SH-SY5Y (cell line): ENCODE measurements around the gene OPCML.

Experiments
- GATA2 ChIP-seq: IDR thresholded peaks from 2 replicates; pipeline ENCODE4 v1.6.1; 2011; ENCODE audit warnings: mild to moderate bottlenecking, low read depth, low read length
- GATA3 ChIP-seq: IDR thresholded peaks from 2 replicates; pipeline ENCODE4 v1.6.1; 2011; ENCODE audit warnings: low read depth, mild to moderate bottlenecking, low read length, moderate library complexity

OPCML gene

GRCh38 chr11:132944569-132944944 lies 587.7 kb downstream of the OPCML start:
- TF ChIP-seq GATA2 (no peak), GATA3 (no peak)

GRCh38 chr11:132943706-132944568 lies 588.4 kb downstream of the OPCML start:
- TF ChIP-seq GATA3: no peak
- TF ChIP-seq GATA2: no peak

- TF ChIP-seq GATA2: no peak
- TF ChIP-seq GATA3: no peak
These were observed 589.0 kb downstream of the OPCML start for GRCh38 chr11:132943357-132943705.

GRCh38 chr11:132942611-132943356 lies 589.5 kb downstream of the OPCML start:
- TF ChIP-seq GATA3 (no peak), GATA2 (no peak)

GRCh38 chr11:132941761-132942160 lies 590.5 kb downstream of the OPCML start:
- no peak for TF ChIP-seq GATA3
- no peak for TF ChIP-seq GATA2

- TF ChIP-seq GATA2: no peak
- TF ChIP-seq GATA3: no peak
These were observed 591.2 kb downstream of the OPCML start for GRCh38 chr11:132941024-132941646.

- TF ChIP-seq GATA3 (no peak), GATA2 (no peak)
These were observed 595.3 kb downstream of the OPCML start for GRCh38 chr11:132937016-132937415.

GRCh38 chr11:132935383-132935782 lies 596.9 kb downstream of the OPCML start:
- TF ChIP-seq GATA2: no peak
- TF ChIP-seq GATA3: no peak

- TF ChIP-seq GATA3: no peak
These were observed 598.6 kb downstream of the OPCML start for GRCh38 chr11:132933703-132934102.

- TF ChIP-seq GATA3: no peak
- no peak for TF ChIP-seq GATA2
These were observed 606.4 kb downstream of the OPCML start for GRCh38 chr11:132925825-132926469.

- TF ChIP-seq GATA3 (no peak), GATA2 (no peak)
These were observed 610.7 kb downstream of the OPCML start for GRCh38 chr11:132921597-132921996.

- TF ChIP-seq GATA3 (no peak), GATA2 (no peak)
These were observed 611.7 kb downstream of the OPCML start for GRCh38 chr11:132920451-132921096.

- TF ChIP-seq GATA2 (no peak), GATA3 (no peak)
These were observed 617.7 kb downstream of the OPCML start for GRCh38 chr11:132914600-132914999.

GRCh38 chr11:132913886-132914285 lies 618.4 kb downstream of the OPCML start:
- TF ChIP-seq GATA2 (no peak), GATA3 (no peak)
